NT2/D1 (cell line): ENCODE data around the gene SLC1A2.

Source experiments
- DNase-seq: peaks from one replicate; pipeline ENCODE4 v3.0.0-alpha.2; 2011; ENCODE audit warnings: low read depth, low spot score
- H3K27me3 ChIP-seq: 2 replicates; pipeline ENCODE4 v1.6.0; 2011; ENCODE audit warnings: mild to moderate bottlenecking; ENCODE audit not compliant: insufficient read length, insufficient read depth
- H3K36me3 ChIP-seq: 2 replicates; pipeline ENCODE4 v1.6.1; 2011; ENCODE audit warnings: mild to moderate bottlenecking, low read length, mixed read lengths; ENCODE audit not compliant: insufficient read depth, insufficient read length
- H3K4me1 ChIP-seq: 2 replicates; pipeline ENCODE4 v1.5.1; 2011; ENCODE audit not compliant: insufficient read depth, insufficient read length
- H3K4me3 ChIP-seq: 2 replicates; pipeline ENCODE4 v1.5.1; 2011; ENCODE audit warnings: low read depth; ENCODE audit not compliant: insufficient read length
- H3K9ac ChIP-seq: 2 replicates; pipeline ENCODE4 v1.6.0; 2011; ENCODE audit warnings: low read depth; ENCODE audit not compliant: insufficient read length
- H3K9me3 ChIP-seq: 2 replicates; pipeline ENCODE4 v1.5.1; 2011; ENCODE audit warnings: mild to moderate bottlenecking, low read length; ENCODE audit not compliant: insufficient read depth
- SUZ12 ChIP-seq: IDR thresholded peaks from 2 replicates; pipeline ENCODE4 v1.6.1; 2011; ENCODE audit not compliant: insufficient read length, insufficient read depth; ENCODE audit errors: extremely low read depth
- YY1 ChIP-seq: IDR thresholded peaks from 2 replicates; pipeline ENCODE4 v1.6.1; 2011; ENCODE audit not compliant: insufficient read length, insufficient read depth
- ZNF274 ChIP-seq: IDR thresholded peaks from 2 replicates; pipeline ENCODE4 v1.6.1; 2011; ENCODE audit warnings: mild to moderate bottlenecking, low read depth, low read length

SLC1A2 gene

GRCh38 chr11:35207471-35208403 is 211.6 kb downstream of the SLC1A2 start:
- no peaks in the 10 kb centered on the region for H3K27me3 ChIP-seq
- DNase-seq, result no peak
- H3K9me3 ChIP-seq, result peaks cover 16% of the 10 kb centered on the region; the same call in 1 of the 2 replicates
- H3K36me3 ChIP-seq, result peaks cover 29% of the 10 kb centered on the region
- H3K9ac ChIP-seq, result no peak overlapping the region
- H3K4me3 ChIP-seq, result no peak overlapping the region
- no peaks in the 10 kb centered on the region for H3K4me1 ChIP-seq
- no peak for TF ChIP-seq YY1
- TF ChIP-seq ZNF274, result no peak
- no peak for TF ChIP-seq SUZ12

GRCh38 chr11:35206616-35207015 is 212.7 kb downstream of the SLC1A2 start:
- no peaks in the 10 kb centered on the region for H3K4me1 ChIP-seq
- H3K27me3 ChIP-seq, result no peaks in the 10 kb centered on the region
- peaks cover 30% of the 10 kb centered on the region for H3K36me3 ChIP-seq
- DNase-seq, result no peak
- H3K4me3 ChIP-seq, result no peak overlapping the region
- no peak for TF ChIP-seq ZNF274
- TF ChIP-seq YY1, result no peak
- H3K9me3 ChIP-seq, result peaks cover 16% of the 10 kb centered on the region; the same call in 1 of the 2 replicates
- H3K9ac ChIP-seq, result no peak overlapping the region

GRCh38 chr11:35204614-35205013 is 214.7 kb downstream of the SLC1A2 start:
- Histone ChIP-seq H3K4me3 (no peak overlapping the region), H3K36me3 (peaks cover 37% of the 10 kb centered on the region)
- no peak for DNase-seq

More at GRCh38 chr11:35204614-35205013, 214.7 kb downstream of the SLC1A2 start:
- Histone ChIP-seq H3K27me3 (no peaks in the 10 kb centered on the region), H3K4me1 (no peaks in the 10 kb centered on the region), H3K9me3 (peaks cover 6% of the 10 kb centered on the region; the same call in 1 of the 2 replicates), H3K9ac (no peak overlapping the region)
- TF ChIP-seq YY1 (no peak), SUZ12 (no peak), ZNF274 (no peak)
